CD4-positive, CD25-positive, alpha-beta regulatory T cell (primary cell): Measurements from ENCODE around the gene AVPI1. TPM values are rescaled to one million over a fixed set of nuclear protein-coding genes. Genes with fewer than 3 reads are reported as not detected.
"Not testable (repeated sequence)": the region's sequence is repeated elsewhere in the genome, so short reads cannot be mapped to it uniquely, and the experiment has no call there.

Experiments
- ATAC-seq, 2 donors: fragments of 150-1000 bp; cut with Tn5 transposase; one replicate each; pipeline ENCODE4 v1.10.0; 2021; ENCODE audit warnings: low read depth in 2 of 2, moderate number of reproducible peaks in 2 of 2, moderate library complexity in 1 of 2
- DNase-seq, 3 donors: peaks; one replicate each; pipeline versions ENCODE4 v3.0.0 to v3.0.0-alpha.2; 2012 to 2022; ENCODE audit warnings: mixed read lengths in 1 of 3
- H3K27ac ChIP-seq: one replicate; pipeline ENCODE4 v1.7.0; 2013; ENCODE audit warnings: mild to moderate bottlenecking, low read length; ENCODE audit not compliant: insufficient read depth, poor library complexity, severe bottlenecking
- H3K27me3 ChIP-seq: one replicate; pipeline ENCODE4 v1.7.0; 2013; ENCODE audit warnings: low read length; ENCODE audit not compliant: control insufficient read depth, insufficient read depth
- H3K36me3 ChIP-seq: one replicate; pipeline ENCODE4 v1.7.0; 2013; ENCODE audit warnings: mild to moderate bottlenecking, low read length, moderate library complexity; ENCODE audit not compliant: control insufficient read depth, insufficient read depth
- H3K4me1 ChIP-seq: 2 replicates; pipeline ENCODE4 v1.7.0; 2013; ENCODE audit warnings: mild to moderate bottlenecking, low read length; ENCODE audit not compliant: insufficient read depth, control insufficient read depth, poor library complexity, severe bottlenecking
- H3K4me3 ChIP-seq: one replicate; pipeline ENCODE4 v1.7.0; 2013; ENCODE audit warnings: low read depth, mild to moderate bottlenecking, low read length, moderate library complexity
- H3K9me3 ChIP-seq, 2 experiments: 1 replicate in 1 of 2; 2 replicates in 1 of 2; pipeline ENCODE4 v1.7.0; 2013; ENCODE audit warnings: low read length in 2 of 2, mild to moderate bottlenecking in 1 of 2, moderate library complexity in 1 of 2; ENCODE audit not compliant: control insufficient read depth in 2 of 2
- H3K27ac Mint-ChIP-seq, 3 donors: one replicate each; pipeline ENCODE4 v1.8.0; 2020 to 2022; ENCODE audit warnings: mild to moderate bottlenecking in 3 of 3, mixed read lengths in 3 of 3, moderate library complexity in 2 of 3
- H3K27me3 Mint-ChIP-seq: one replicate; pipeline ENCODE4 v1.8.0; 2022; ENCODE audit warnings: mild to moderate bottlenecking, mixed read lengths
- H3K36me3 Mint-ChIP-seq: one replicate; pipeline ENCODE4 v1.8.0; 2020; ENCODE audit warnings: mixed read lengths
- H3K4me1 Mint-ChIP-seq, 4 donors: one replicate each; pipeline ENCODE4 v1.8.0; 2020 to 2022; ENCODE audit warnings: mixed read lengths in 4 of 4, mild to moderate bottlenecking in 1 of 4
- H3K4me3 Mint-ChIP-seq, 4 donors: one replicate each; pipeline ENCODE4 v1.8.0; 2020 to 2022; ENCODE audit warnings: mild to moderate bottlenecking in 4 of 4, mixed read lengths in 4 of 4, moderate library complexity in 3 of 4
- H3K9me3 Mint-ChIP-seq, 7 donors: one replicate each; pipeline ENCODE4 v1.8.0; 2020 to 2022; ENCODE audit warnings: mixed read lengths in 7 of 7, mild to moderate bottlenecking in 3 of 7, moderate library complexity in 2 of 7
- polyA plus RNA-seq, 4 donors: library from polyadenylated mRNA; unstranded; fragments of 300-500 nt; fragmentation: Illumina TruSeq; gene quantifications; one replicate each; pipeline ENCODE4 v1.2.3, GENCODE V29; 2021
- total RNA-seq: library from RNA; stranded (reverse); gene quantifications from one replicate; pipeline ENCODE4 v1.2.3, GENCODE V29; 2022

Gene AVPI1
- total and polyA plus RNA-seq, 5 donors from 2014 or later = 1.9 to 11.1 (median 3.0) TPM

- Mint-ChIP-seq H3K9me3 (no peaks in the 10 kb centered on the region), H3K36me3 (peaks cover 9% of the 10 kb centered on the region), H3K4me3 (peak within 1 kb of the TSS; percentile 97 to 98 (median 98)), H3K27ac (peak within 1 kb of the TSS; percentile 91 to 96 (median 95)), H3K27me3 (peaks cover 4% of the 10 kb centered on the region), H3K4me1 (peaks cover 4 to 35% (median 26%) of the 10 kb centered on the region in 4 donors)
- H3K4me3 ChIP-seq = peak within 1 kb of the TSS; percentile 87
- H3K36me3 ChIP-seq = peaks cover 5% of the 10 kb centered on the region
- ATAC-seq = peak; percentile 99
- DNase-seq = peak; percentile 98 to 100 (median 99)
- H3K9me3 ChIP-seq = no peaks in the 10 kb centered on the region
- no peaks in the 10 kb centered on the region for H3K27me3 ChIP-seq
- peak within 1 kb of the TSS; percentile 61 for H3K27ac ChIP-seq
- H3K4me1 ChIP-seq = peaks cover 13% of the 10 kb centered on the region
These were observed 46.7 kb downstream of the AVPI1 start, which contains the start of gene PI4K2A for GRCh38 chr10:97640174-97640867. Gene PI4K2A (plus strand): TSS chr10:97640671. CDS start chr10:97640743, 72 bp downstream.

- not testable (repeated sequence) for H3K27me3 Mint-ChIP-seq, H3K27ac ChIP-seq, H3K9me3 ChIP-seq, H3K27me3 ChIP-seq, H3K9me3 Mint-ChIP-seq, H3K36me3 ChIP-seq, ATAC-seq, H3K4me3 ChIP-seq, DNase-seq, H3K36me3 Mint-ChIP-seq
- Mint-ChIP-seq H3K27ac (peak overlapping the region in 1 of 3 donors; percentile 35), H3K4me3 (peak overlapping the region in 1 of 4 donors; percentile 30), H3K4me1 (peaks cover 4 to 34% (median 25%) of the 10 kb centered on the region in 4 donors)
- peaks cover 13% of the 10 kb centered on the region for H3K4me1 ChIP-seq
These were observed 48.0 kb downstream of the AVPI1 start for GRCh38 chr10:97639090-97639489.

GRCh38 chr10:97635577-97635976 lies 51.5 kb downstream of the AVPI1 start:
- ATAC-seq (no peak), DNase-seq (no peak)
- no peaks in the 10 kb centered on the region for H3K9me3 Mint-ChIP-seq
- Histone ChIP-seq H3K27me3 (no peaks in the 10 kb centered on the region), H3K27ac (no peak overlapping the region), H3K4me1 (peaks cover 6% of the 10 kb centered on the region), H3K4me3 (no peak overlapping the region), H3K36me3 (no peaks in the 10 kb centered on the region), H3K9me3 (no peaks in the 10 kb centered on the region)
- peaks cover 5 to 23% (median 15%) of the 10 kb centered on the region in 4 donors for H3K4me1 Mint-ChIP-seq
- H3K4me3 Mint-ChIP-seq = peak overlapping the region in 1 of 4 donors; percentile 39
- H3K36me3 Mint-ChIP-seq = peaks cover 3% of the 10 kb centered on the region
- no peak overlapping the region for H3K27ac Mint-ChIP-seq
- peaks cover 10% of the 10 kb centered on the region for H3K27me3 Mint-ChIP-seq

- no peaks in the 10 kb centered on the region for H3K36me3 ChIP-seq
- peaks cover 6% of the 10 kb centered on the region for H3K4me1 ChIP-seq
- Mint-ChIP-seq H3K4me3 (peak overlapping the region; percentile 92 to 98 (median 97)), H3K36me3 (peaks cover 3% of the 10 kb centered on the region), H3K27me3 (peaks cover 10% of the 10 kb centered on the region), H3K4me1 (peaks cover 5 to 16% (median 10%) of the 10 kb centered on the region in 4 donors), H3K9me3 (no peaks in the 10 kb centered on the region), H3K27ac (peak overlapping the region; percentile 66 to 89 (median 87))
- no peaks in the 10 kb centered on the region for H3K9me3 ChIP-seq
- H3K4me3 ChIP-seq = peak overlapping the region; percentile 65
- H3K27ac ChIP-seq = no peak overlapping the region
- no peak for ATAC-seq
- peak in 2 of 3 donors; percentile 25 to 50 for DNase-seq
- no peaks in the 10 kb centered on the region for H3K27me3 ChIP-seq
These were observed 53.1 kb downstream of the AVPI1 start for GRCh38 chr10:97633921-97634320.

- Histone ChIP-seq H3K4me1 (peaks cover 6% of the 10 kb centered on the region), H3K4me3 (peak within 1 kb of the TSS; percentile 65), H3K36me3 (no peaks in the 10 kb centered on the region), H3K9me3 (no peaks in the 10 kb centered on the region), H3K27ac (no peak within 1 kb of the TSS), H3K27me3 (no peaks in the 10 kb centered on the region)
- Mint-ChIP-seq H3K27ac (peak within 1 kb of the TSS; percentile 76 to 89 (median 87)), H3K36me3 (peaks cover 3% of the 10 kb centered on the region), H3K9me3 (no peaks in the 10 kb centered on the region), H3K4me3 (peak within 1 kb of the TSS; percentile 92 to 98 (median 97)), H3K27me3 (peaks cover 10% of the 10 kb centered on the region), H3K4me1 (peaks cover 5 to 16% (median 10%) of the 10 kb centered on the region in 4 donors)
- ATAC-seq = peak; percentile 99 to 100
- DNase-seq = peak; percentile 88 to 93 (median 92)
These were observed 53.8 kb downstream of the AVPI1 start, which contains the start of gene MORN4 for GRCh38 chr10:97632949-97633884. Gene MORN4 (minus strand): TSS chr10:97633500. CDS start chr10:97619653, 13,847 bp downstream.

GRCh38 chr10:97631098-97631497 lies 55.9 kb downstream of the AVPI1 start:
- Mint-ChIP-seq H3K4me1 (peaks cover 5 to 16% (median 10%) of the 10 kb centered on the region in 4 donors), H3K9me3 (no peaks in the 10 kb centered on the region), H3K27me3 (peaks cover 6% of the 10 kb centered on the region), H3K36me3 (peaks cover 3% of the 10 kb centered on the region), H3K27ac (no peak overlapping the region), H3K4me3 (no peak overlapping the region)
- H3K27ac ChIP-seq = no peak overlapping the region
- H3K4me1 ChIP-seq = peaks cover 6% of the 10 kb centered on the region
- H3K36me3 ChIP-seq = no peaks in the 10 kb centered on the region
- H3K27me3 ChIP-seq = no peaks in the 10 kb centered on the region
- no peak for DNase-seq
- ATAC-seq = no peak
- no peaks in the 10 kb centered on the region for H3K9me3 ChIP-seq
- H3K4me3 ChIP-seq = no peak overlapping the region

GRCh38 chr10:97629289-97629688 lies 57.8 kb downstream of the AVPI1 start:
- no peak overlapping the region for H3K27ac ChIP-seq
- H3K9me3 ChIP-seq = no peaks in the 10 kb centered on the region
- no peak overlapping the region for H3K27ac Mint-ChIP-seq

More at GRCh38 chr10:97629289-97629688, 57.8 kb downstream of the AVPI1 start:
- H3K4me1 ChIP-seq = peaks cover 6% of the 10 kb centered on the region
- no peak for ATAC-seq
- H3K4me3 ChIP-seq = no peak overlapping the region
- Mint-ChIP-seq H3K36me3 (peaks cover 3% of the 10 kb centered on the region), H3K4me3 (peak overlapping the region in 1 of 4 donors; percentile 58), H3K4me1 (peaks cover 5 to 16% (median 9%) of the 10 kb centered on the region in 4 donors), H3K27me3 (peaks cover 6% of the 10 kb centered on the region), H3K9me3 (no peaks in the 10 kb centered on the region)
- no peaks in the 10 kb centered on the region for H3K27me3 ChIP-seq
- H3K36me3 ChIP-seq = no peaks in the 10 kb centered on the region
- DNase-seq = no peak
